Mesothelial cell of epicardium (in vitro differentiated cells): ENCODE results near the gene METTL9. TPM values are rescaled to one million over a fixed set of nuclear protein-coding genes. Genes with fewer than 3 reads are reported as not detected.

Experiments
- DNase-seq, 2 experiments: peaks; one replicate each; pipeline ENCODE4 v3.0.0; 2021; ENCODE audit warnings: low spot score in 2 of 2; ENCODE audit not compliant: unreplicated experiment in 2 of 2
- H3K27ac Mint-ChIP-seq: 2 replicates; pipeline ENCODE4 v1.8.0; 2021; ENCODE audit warnings: mixed read lengths
- H3K27me3 Mint-ChIP-seq: 2 replicates; pipeline ENCODE4 v1.8.0; 2021; ENCODE audit warnings: low read depth, mixed read lengths
- H3K36me3 Mint-ChIP-seq: 2 replicates; pipeline ENCODE4 v1.8.0; 2021; ENCODE audit warnings: mixed read lengths
- H3K4me1 Mint-ChIP-seq: 2 replicates; pipeline ENCODE4 v1.8.0; 2021; ENCODE audit warnings: mixed read lengths
- H3K4me3 Mint-ChIP-seq: 2 replicates; pipeline ENCODE4 v1.8.0; 2021; ENCODE audit warnings: mild to moderate bottlenecking, moderate library complexity, mixed read lengths
- H3K9me3 Mint-ChIP-seq: 2 replicates; pipeline ENCODE4 v1.8.0; 2021; ENCODE audit warnings: mixed read lengths
- CTCF ChIP-seq: fragments of 200-600 bp; sonication (generic); IDR thresholded peaks from one replicate; pipeline ENCODE4 v1.5.0; 2021; ENCODE audit warnings: antibody characterized with exemption; ENCODE audit not compliant: unreplicated experiment
- total RNA-seq: library from RNA; stranded (reverse); gene quantifications from 3 replicates; pipeline ENCODE4 v1.2.1, GENCODE V29; 2021

METTL9 gene
- total RNA-seq, 1 donor from 2014 or later = 138 TPM

- H3K4me3 Mint-ChIP-seq = no peak overlapping the region
- H3K36me3 Mint-ChIP-seq = no peaks in the 10 kb centered on the region
Observed at GRCh38 chr16:21592191-21592590, 7.2 kb upstream of the METTL9 start.

GRCh38 chr16:21593530-21594289, 5.7 kb upstream of the METTL9 start:
- TF ChIP-seq CTCF = no peak
- DNase-seq = no peak
- H3K4me3 Mint-ChIP-seq = no peak overlapping the region
- H3K27ac Mint-ChIP-seq = no peak overlapping the region
- H3K4me1 Mint-ChIP-seq = peaks cover 12% of the 10 kb centered on the region
- peaks cover 2% of the 10 kb centered on the region for H3K27me3 Mint-ChIP-seq
- H3K36me3 Mint-ChIP-seq = no peaks in the 10 kb centered on the region
- no peaks in the 10 kb centered on the region for H3K9me3 Mint-ChIP-seq

More at GRCh38 chr16:21592191-21592590, 7.2 kb upstream of the METTL9 start:
- no peak overlapping the region for H3K27ac Mint-ChIP-seq
- DNase-seq = no peak
- no peak for TF ChIP-seq CTCF
- H3K27me3 Mint-ChIP-seq = peaks cover 2% of the 10 kb centered on the region
- peaks cover 5% of the 10 kb centered on the region for H3K4me1 Mint-ChIP-seq
- H3K9me3 Mint-ChIP-seq = no peaks in the 10 kb centered on the region

- Mint-ChIP-seq H3K9me3 (no peaks in the 10 kb centered on the region), H3K4me3 (peak overlapping the region; percentile 52), H3K4me1 (peaks cover 29% of the 10 kb centered on the region), H3K27ac (peak overlapping the region; percentile 54), H3K27me3 (peaks cover 2% of the 10 kb centered on the region), H3K36me3 (no peaks in the 10 kb centered on the region)
- no peak for DNase-seq
- no peak for TF ChIP-seq CTCF
Observed at GRCh38 chr16:21597561-21598030, 1.8 kb upstream of the METTL9 start.

- DNase-seq = no peak
- H3K27ac Mint-ChIP-seq = peak overlapping the region; percentile 91
- peak overlapping the region; percentile 84 for H3K4me3 Mint-ChIP-seq
- H3K4me1 Mint-ChIP-seq = peaks cover 30% of the 10 kb centered on the region
- H3K27me3 Mint-ChIP-seq = peaks cover 2% of the 10 kb centered on the region
- H3K36me3 Mint-ChIP-seq = no peaks in the 10 kb centered on the region
- no peak for TF ChIP-seq CTCF
- H3K9me3 Mint-ChIP-seq = no peaks in the 10 kb centered on the region
Observed at GRCh38 chr16:21598206-21598605, 1.2 kb upstream of the METTL9 start.

GRCh38 chr16:21598701-21599121, 666 bp upstream of the METTL9 start:
- no peaks in the 10 kb centered on the region for H3K36me3 Mint-ChIP-seq
- H3K4me3 Mint-ChIP-seq = peak overlapping the region; percentile 84
- TF ChIP-seq CTCF = no peak
- no peaks in the 10 kb centered on the region for H3K9me3 Mint-ChIP-seq
- peak overlapping the region; percentile 91 for H3K27ac Mint-ChIP-seq
- H3K27me3 Mint-ChIP-seq = no peaks in the 10 kb centered on the region
- DNase-seq = peak in 1 of 2 experiments; percentile 60
- peaks cover 35% of the 10 kb centered on the region for H3K4me1 Mint-ChIP-seq
